Testis (tissue), 3 donors: ENCODE data around the gene ELN. TPM values are rescaled to one million over a fixed set of nuclear protein-coding genes. Genes with fewer than 3 reads are reported as not detected.

ENCODE experiments used
- DNase-seq: peaks from one replicate; pipeline ENCODE4 v3.0.0-alpha.2; 2019
- H3K27ac ChIP-seq, 2 donors: fragments of 200-600 bp; sonication (generic); one replicate each; pipeline ENCODE4 v1.5.1; 2019
- H3K27me3 ChIP-seq: fragments of 200-600 bp; sonication (generic); one replicate; pipeline ENCODE4 v1.5.1; 2019
- H3K36me3 ChIP-seq: fragments of 200-600 bp; sonication (generic); one replicate; pipeline ENCODE4 v1.5.1; 2017; ENCODE audit warnings: low read depth; ENCODE audit errors: missing control alignments
- H3K4me1 ChIP-seq: fragments of 200-600 bp; sonication (generic); one replicate; pipeline ENCODE4 v1.5.1; 2019
- H3K4me3 ChIP-seq, 2 donors: fragments of 200-600 bp; sonication (generic); one replicate each; pipeline ENCODE4 v1.5.1; 2017 to 2019
- H3K9me3 ChIP-seq: fragments of 200-600 bp; sonication (generic); one replicate; pipeline ENCODE4 v1.5.1; 2017
- CTCF ChIP-seq, 3 experiments: fragments of 450-650 bp in 2 of 3; fragments of 200-600 bp in 1 of 3; sonication (generic) in 1 of 3; IDR thresholded peaks; one replicate each; pipeline ENCODE4 v1.5.1; 2016 to 2019; ENCODE audit warnings: antibody characterized with exemption in 3 of 3, mild to moderate bottlenecking in 2 of 3, moderate library complexity in 1 of 3
- POLR2A ChIP-seq: fragments of 450-650 bp; IDR thresholded peaks from one replicate; pipeline ENCODE4 v1.6.1; 2017; ENCODE audit warnings: antibody characterized with exemption, mild to moderate bottlenecking, moderate library complexity
- WGBS, 2 donors: methylation state at CpG; one replicate each; pipeline ENCODE4 v1.1.5; 2018; 5-methylcytosine and 5-hydroxymethylcytosine counted together
- intact Hi-C: fragments of 100-400 bp; cut with DNase I; formaldehyde crosslinking; loops from one replicate; pipeline ENCODE4 v1.15.1; 2023; ENCODE audit warnings: low total_unique reads
- polyA plus RNA-seq: library from polyadenylated mRNA; stranded (reverse); fragments of 350-450 nt; fragmentation: Illumina TruSeq; extraction: RNeasy Lipid Tissue Mini Kit (QIAGEN cat#74804); gene quantifications from one replicate; pipeline ENCODE4 v1.2.3, GENCODE V29; 2014; ENCODE audit warnings: low read depth, low replicate concordance; ENCODE audit not compliant: insufficient read depth
- total RNA-seq, 2 donors: library from RNA; depleted of rRNA; stranded (reverse); fragments of >200 nt; gene quantifications; one replicate each; pipeline ENCODE4 v1.2.3, GENCODE V29; 2016

The ELN gene
- total and polyA plus RNA-seq, 3 donors from 2014 or later: 24.6 to 55.9 (median 35.2) TPM

- H3K36me3 ChIP-seq: no peaks in the 10 kb centered on the region
- intact Hi-C loops: loop anchor here (10.0 kb wide), 1 partner anchor 338 kb away; no protein-coding TSS in a partner anchor
Observed at GRCh38 chr7:74066626-74067025, 38.7 kb downstream of the ELN start.

GRCh38 chr7:74068378-74069085, 40.6 kb downstream of the ELN start:
- no peaks in the 10 kb centered on the region for H3K4me1 ChIP-seq
- intact Hi-C loops: loop anchor here (10.0 kb wide), 1 partner anchor 336 kb away; no protein-coding TSS in a partner anchor
- no peak for DNase-seq
- 79 to 86% methylated on average over 8 to 20 of the region's 20 CpGs for WGBS, 2 donors
- H3K27me3 ChIP-seq: no peaks in the 10 kb centered on the region
- TF ChIP-seq POLR2A (no peak), CTCF (IDR thresholded peaks at IDR 0.05) (no peak)
- H3K36me3 ChIP-seq: no peaks in the 10 kb centered on the region
- no peak overlapping the region for H3K4me3 ChIP-seq
- no peak overlapping the region for H3K27ac ChIP-seq
- no peaks in the 10 kb centered on the region for H3K9me3 ChIP-seq

More at GRCh38 chr7:74066626-74067025, 38.7 kb downstream of the ELN start:
- 78 to 86% methylated on average over 3 of the region's 3 CpGs for WGBS, 2 donors
- peaks cover 9% of the 10 kb centered on the region for H3K4me1 ChIP-seq
- no peaks in the 10 kb centered on the region for H3K9me3 ChIP-seq
- TF ChIP-seq CTCF (IDR thresholded peaks at IDR 0.05) (no peak), POLR2A (no peak)
- no peaks in the 10 kb centered on the region for H3K27me3 ChIP-seq
- H3K4me3 ChIP-seq: no peak overlapping the region
- DNase-seq: no peak
- H3K27ac ChIP-seq: no peak overlapping the region

GRCh38 chr7:74069086-74069541, 41.1 kb downstream of the ELN start:
- no peak overlapping the region for H3K4me3 ChIP-seq
- DNase-seq: no peak
- 92 to 93% methylated on average over 15 to 16 of the region's 16 CpGs for WGBS, 2 donors
- H3K4me1 ChIP-seq: no peaks in the 10 kb centered on the region
- H3K27ac ChIP-seq: no peak overlapping the region
- H3K9me3 ChIP-seq: no peaks in the 10 kb centered on the region
- no peak for TF ChIP-seq CTCF (IDR thresholded peaks at IDR 0.05)
- TF ChIP-seq POLR2A: no peak
- H3K27me3 ChIP-seq: no peaks in the 10 kb centered on the region
- H3K36me3 ChIP-seq: no peaks in the 10 kb centered on the region
- intact Hi-C loops: loop anchor here (10.0 kb wide), 1 partner anchor 336 kb away; no protein-coding TSS in a partner anchor

GRCh38 chr7:74069790-74070618, 42.0 kb downstream of the ELN start:
- Histone ChIP-seq H3K4me3 (no peak overlapping the region), H3K27ac (no peak overlapping the region), H3K27me3 (no peaks in the 10 kb centered on the region), H3K4me1 (no peaks in the 10 kb centered on the region), H3K9me3 (no peaks in the 10 kb centered on the region), H3K36me3 (no peaks in the 10 kb centered on the region)
- DNase-seq: no peak
- intact Hi-C loops: loop anchor here (10.0 kb wide), 2 partner anchors 95 to 335 kb away; no protein-coding TSS in a partner anchor
- no peak for TF ChIP-seq POLR2A
- no peak for TF ChIP-seq CTCF (IDR thresholded peaks at IDR 0.05)
- WGBS, 2 donors: 75 to 76% methylated on average over 11 of the region's 11 CpGs
